GM13977 (cell line): ENCODE data around the gene CBLC.

Experiments
- DNase-seq: peaks from one replicate; pipeline ENCODE4 v3.0.0; 2012; ENCODE audit warnings: low spot score
- CTCF ChIP-seq: IDR thresholded peaks from 2 replicates; pipeline ENCODE4 v1.5.1; 2012; ENCODE audit warnings: mild to moderate bottlenecking, control low read depth; ENCODE audit not compliant: insufficient read depth; ENCODE audit errors: extremely low read depth, missing control alignments
- in situ Hi-C: fragments of 300-500 bp; cut with MboI; formaldehyde crosslinking; loops from one replicate; pipeline ENCODE4 v1.12.0; 2022; ENCODE audit warnings: low sequenced_read_pairs, low pct_unique_long_range_greater_than_20kb, mixed read lengths, inconsistent platforms; ENCODE audit not compliant: unreplicated experiment

Gene CBLC

GRCh38 chr19:44756089-44756562, 21.6 kb upstream of the CBLC start:
- in situ Hi-C loops: no loop called here
- DNase-seq: no peak
- TF ChIP-seq CTCF: no peak

DNA sequence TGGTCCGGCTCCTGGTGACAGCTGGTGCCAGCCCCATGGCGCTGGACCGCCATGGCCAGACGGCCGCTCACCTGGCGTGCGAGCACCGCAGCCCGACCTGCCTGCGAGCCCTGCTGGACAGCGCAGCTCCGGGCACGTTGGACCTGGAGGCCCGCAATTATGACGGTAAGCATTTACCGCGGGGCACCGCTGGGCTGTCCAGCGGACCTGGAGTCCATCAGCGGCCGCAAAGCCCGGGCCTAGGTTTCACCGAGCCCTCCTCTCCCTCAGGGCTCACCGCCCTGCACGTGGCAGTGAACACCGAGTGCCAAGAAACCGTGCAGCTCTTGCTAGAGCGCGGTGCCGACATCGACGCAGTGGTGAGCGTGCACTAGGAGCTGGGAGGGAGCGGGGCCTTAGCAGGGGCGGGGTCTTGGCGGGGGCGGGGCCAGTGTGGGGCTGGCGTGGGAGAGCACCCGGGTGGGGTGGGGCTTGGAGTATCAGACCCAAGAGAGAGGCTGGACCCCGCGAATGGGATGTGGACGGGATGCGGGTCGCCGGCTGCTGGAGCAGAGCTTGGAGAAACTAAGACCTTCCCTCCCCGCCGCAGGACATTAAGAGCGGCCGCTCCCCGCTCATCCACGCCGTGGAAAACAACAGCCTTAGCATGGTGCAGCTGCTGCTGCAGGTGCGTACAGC, 20.5 kb upstream of the CBLC start:
- no peak for TF ChIP-seq CTCF
- in situ Hi-C loops: no loop called here
- no peak for DNase-seq

DNA sequence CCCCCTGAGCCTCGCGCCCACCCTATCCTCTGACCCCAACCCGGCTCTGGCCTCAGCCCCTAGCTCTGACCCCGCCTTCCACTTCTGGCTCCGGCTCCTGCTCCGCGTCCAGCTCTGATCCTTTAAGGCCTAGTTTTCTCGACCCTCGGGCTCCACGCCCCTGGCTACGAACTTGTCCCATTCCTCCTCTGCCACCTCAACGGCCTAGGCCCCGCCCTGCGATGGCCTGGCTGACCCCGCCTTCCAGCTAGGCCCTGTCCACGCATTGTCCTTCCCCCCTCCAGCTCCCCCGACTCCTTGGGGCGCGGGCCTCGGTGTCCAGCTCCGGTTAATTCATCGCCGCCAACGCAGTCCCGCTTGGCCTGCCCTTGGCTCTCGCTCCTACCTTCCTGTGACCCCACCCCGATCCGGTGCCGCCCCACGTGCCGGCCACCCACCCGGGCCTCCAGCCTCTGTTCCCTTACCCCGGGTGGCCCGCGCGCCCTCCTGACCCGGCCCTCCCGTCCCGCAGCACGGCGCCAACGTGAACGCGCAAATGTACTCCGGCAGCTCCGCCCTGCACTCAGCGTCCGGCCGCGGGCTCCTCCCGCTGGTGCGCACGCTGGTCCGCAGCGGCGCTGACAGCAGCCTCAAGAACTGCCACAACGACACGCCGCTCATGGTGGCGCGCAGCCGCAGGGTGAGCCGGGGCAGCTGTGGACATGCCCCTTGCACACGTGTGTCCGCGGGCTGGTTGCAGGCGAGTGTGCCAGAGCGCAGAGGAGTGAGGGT, 19.8 kb upstream of the CBLC start:
- in situ Hi-C loops: no loop called here
- DNase-seq: no peak
- no peak for TF ChIP-seq CTCF

- DNase-seq: no peak
- in situ Hi-C loops: no loop called here
- no peak for TF ChIP-seq CTCF
Measured at GRCh38 chr19:44758596-44758995, 19.1 kb upstream of the CBLC start.

DNA sequence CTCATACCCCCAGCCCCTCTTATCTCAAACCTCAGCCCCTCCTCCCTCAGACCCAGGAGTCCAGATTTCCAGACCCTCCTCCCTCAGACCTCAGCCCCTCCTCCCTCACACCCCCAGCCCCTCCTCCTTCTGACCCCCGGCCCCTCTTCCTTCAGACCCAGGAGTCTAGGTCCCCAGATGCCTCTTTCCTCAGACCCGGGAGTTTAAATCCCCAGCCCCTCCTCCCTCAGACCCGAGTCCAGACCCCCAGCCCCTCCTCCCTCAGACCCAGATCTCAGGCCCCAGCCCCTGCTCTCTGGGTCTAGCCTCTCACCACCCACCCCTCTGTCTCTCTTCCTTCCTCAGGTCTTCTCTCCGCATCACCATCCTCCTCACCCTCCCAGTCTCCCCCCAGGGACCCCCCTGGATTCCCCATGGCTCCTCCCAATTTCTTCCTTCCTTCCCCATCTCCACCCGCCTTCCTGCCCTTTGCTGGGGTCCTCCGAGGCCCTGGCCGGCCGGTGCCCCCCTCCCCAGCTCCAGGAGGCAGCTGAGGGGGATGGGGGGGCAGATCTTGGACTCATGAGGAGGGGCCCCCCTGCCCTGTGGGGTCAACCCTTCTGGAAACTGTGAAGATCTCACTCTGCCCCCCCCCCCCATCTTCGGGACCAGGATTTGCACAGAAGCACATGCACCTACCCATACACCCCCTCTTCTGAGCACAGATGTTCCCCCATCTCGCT, 18.4 kb upstream of the CBLC start:
- no peak for TF ChIP-seq CTCF
- in situ Hi-C loops: no loop called here
- DNase-seq: no peak

DNA sequence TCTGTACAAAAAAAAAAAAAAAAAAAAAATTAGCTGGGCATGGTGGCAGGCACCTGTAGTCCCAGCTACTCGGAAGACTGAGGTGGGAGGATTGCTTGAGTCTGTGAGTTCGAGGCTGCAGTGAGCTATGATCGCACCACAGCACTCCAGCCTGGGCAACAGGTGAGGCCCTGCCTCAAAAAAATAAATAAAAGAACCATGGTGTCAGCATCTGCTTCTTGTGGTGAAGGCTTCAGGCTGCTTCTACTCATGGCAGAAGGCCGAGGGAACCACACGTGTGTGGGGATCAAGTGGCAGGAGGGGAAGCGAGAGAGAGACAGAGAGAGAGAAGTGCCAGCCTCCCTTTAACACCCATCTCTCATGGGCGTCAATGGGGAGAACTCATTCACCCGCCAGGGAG, 15.7 kb upstream of the CBLC start:
- TF ChIP-seq CTCF: no peak
- DNase-seq: no peak
- in situ Hi-C loops: loop anchor here (5.0 kb wide), 1 partner anchor 35 kb away; no protein-coding TSS in a partner anchor
